Amniotic stem cell (primary cell): ENCODE measurements around the gene PCDHGA11.
"Not testable (repeated sequence)": the region's sequence is repeated elsewhere in the genome, so short reads cannot be mapped to it uniquely, and the experiment has no call there.

Source experiments
- DNase-seq: peaks from one replicate; lab custom pipeline; 2025; lab: John Stamatoyannopoulos, UW

The PCDHGA11 gene

GRCh38 chr5:141420855-141421488, at the start of gene PCDHGA11:
PCDHGA11 (plus strand) TSS chr5:141421051; CDS start chr5:141421228, 177 bp downstream.
- no peak for DNase-seq

DNA sequence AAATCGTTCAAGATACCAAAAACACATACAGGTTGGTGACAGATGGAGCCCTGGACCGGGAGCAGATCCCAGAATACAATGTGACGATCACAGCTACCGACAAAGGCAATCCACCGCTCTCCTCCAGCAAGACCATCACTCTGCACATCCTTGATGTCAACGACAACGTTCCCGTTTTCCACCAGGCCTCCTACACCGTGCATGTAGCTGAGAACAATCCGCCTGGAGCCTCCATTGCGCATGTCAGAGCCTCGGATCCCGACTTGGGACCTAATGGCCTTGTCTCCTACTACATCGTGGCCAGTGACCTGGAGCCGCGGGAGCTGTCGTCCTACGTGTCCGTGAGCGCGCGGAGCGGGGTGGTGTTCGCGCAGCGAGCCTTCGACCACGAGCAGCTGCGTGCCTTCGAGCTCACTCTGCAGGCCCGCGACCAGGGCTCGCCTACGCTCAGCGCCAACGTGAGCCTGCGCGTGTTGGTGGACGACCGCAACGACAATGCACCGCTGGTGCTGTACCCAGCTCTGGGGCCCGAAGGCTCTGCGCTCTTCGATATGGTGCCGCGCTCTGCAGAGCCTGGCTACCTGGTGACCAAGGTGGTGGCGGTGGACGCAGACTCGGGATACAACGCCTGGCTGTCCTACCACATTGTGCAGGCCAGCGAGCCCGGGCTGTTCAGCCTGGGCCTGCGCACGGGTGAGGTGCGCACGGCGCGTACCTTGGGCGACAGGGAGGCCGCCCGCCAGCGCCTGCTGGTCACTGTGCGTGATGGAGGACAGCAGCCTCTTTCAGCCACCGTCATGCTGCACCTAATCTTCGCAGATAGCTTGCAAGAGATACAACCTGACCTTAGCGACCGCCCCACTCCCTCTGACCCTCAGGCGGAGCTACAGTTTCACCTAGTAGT, 49.0 kb upstream of the PCDHGA11 start:
- DNase-seq, result no peak

DNA sequence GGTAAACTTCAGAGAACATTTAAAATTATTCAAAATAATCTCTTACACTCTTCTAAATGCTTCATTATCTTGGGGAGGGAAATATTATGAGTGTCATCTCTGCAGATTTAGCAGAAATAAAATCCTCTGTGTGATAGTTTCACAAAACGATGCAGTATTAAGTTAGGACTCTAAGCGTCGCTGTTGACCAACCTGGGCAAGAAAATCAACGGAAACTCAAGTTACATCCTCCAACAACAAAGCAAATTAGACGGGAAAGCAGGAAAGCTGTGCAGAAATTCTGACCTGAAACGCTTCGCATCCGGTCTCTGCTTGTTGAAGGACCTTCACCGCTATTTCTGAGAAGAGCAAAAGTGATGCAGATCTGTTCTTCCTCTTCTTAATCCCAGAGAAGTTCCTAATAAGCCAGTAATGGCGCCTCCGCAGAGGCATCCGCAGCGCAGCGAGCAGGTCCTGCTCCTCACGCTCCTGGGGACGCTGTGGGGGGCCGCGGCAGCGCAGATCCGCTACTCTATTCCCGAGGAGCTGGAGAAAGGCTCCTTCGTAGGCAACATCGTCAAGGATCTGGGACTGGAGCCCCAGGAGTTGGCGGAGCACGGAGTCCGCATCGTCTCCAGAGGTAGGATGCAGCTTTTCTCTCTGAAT, 47.1 kb upstream of the PCDHGA11 start, which contains the start of gene PCDHGA6:
Gene PCDHGA6, plus strand, starts transcription at position 219 of the 645 bp plus-strand sequence. Its CDS starts 193 bp downstream, at position 412.
- DNase-seq, result no peak

- DNase-seq, result no peak
Measured at GRCh38 chr5:141374627-141375026, 46.2 kb upstream of the PCDHGA11 start.

- DNase-seq, result not testable (repeated sequence)
Measured at GRCh38 chr5:141375444-141376155, 45.3 kb upstream of the PCDHGA11 start.

- DNase-seq, result no peak
Measured at GRCh38 chr5:141382469-141383294, 38.2 kb upstream of the PCDHGA11 start, which contains the start of gene PCDHGA7. PCDHGA7 (plus strand) TSS chr5:141382742; CDS start chr5:141382900, 158 bp downstream.

GRCh38 chr5:141383345-141383744, 37.5 kb upstream of the PCDHGA11 start:
- DNase-seq, result no peak

DNA sequence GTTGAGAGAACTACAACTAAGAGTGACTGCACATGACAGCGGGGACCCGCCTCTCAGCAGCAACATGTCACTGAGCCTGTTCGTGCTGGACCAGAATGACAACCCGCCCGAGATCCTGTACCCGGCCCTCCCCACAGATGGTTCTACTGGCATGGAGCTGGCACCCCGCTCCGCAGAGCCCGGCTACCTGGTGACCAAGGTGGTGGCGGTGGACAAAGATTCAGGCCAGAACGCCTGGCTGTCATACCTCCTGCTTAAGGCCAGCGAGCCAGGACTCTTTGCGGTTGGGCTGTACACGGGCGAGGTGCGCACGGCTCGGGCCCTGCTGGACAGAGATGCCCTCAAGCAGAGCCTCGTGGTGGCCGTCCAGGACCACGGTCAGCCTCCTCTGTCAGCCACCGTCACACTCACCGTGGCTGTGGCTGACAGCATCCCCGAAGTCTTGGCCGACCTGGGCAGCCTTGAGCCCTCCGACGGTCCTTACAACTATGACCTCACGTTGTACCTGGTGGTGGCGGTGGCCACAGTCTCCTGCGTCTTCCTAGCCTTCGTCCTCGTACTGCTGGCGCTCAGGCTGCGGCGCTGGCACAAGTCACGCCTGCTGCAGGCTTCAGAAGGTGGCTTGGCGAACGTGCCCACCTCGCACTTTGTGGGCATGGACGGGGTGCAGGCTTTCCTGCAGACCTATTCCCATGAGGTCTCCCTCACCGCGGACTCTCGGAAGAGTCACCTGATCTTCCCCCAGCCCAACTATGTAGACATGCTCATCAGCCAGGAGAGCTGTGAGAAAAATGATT, 36.2 kb upstream of the PCDHGA11 start:
- no peak for DNase-seq

- DNase-seq, result not testable (repeated sequence)
Measured at GRCh38 chr5:141387557-141388311, 33.1 kb upstream of the PCDHGA11 start, which contains the start of gene PCDHGB4. PCDHGB4 (plus strand) TSS chr5:141387698; CDS start chr5:141387885, 187 bp downstream.

DNA sequence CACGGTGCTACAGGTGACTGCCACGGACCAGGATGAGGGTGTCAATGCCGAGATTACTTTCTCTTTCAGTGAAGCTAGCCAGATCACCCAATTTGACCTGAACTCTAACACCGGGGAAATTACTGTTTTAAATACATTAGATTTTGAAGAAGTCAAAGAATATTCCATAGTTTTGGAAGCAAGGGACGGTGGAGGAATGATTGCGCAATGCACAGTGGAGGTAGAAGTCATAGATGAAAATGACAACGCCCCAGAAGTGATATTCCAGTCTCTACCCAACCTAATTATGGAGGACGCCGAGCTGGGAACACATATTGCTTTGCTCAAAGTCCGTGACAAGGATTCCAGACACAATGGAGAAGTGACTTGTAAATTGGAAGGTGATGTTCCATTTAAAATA, 32.2 kb upstream of the PCDHGA11 start:
- no peak for DNase-seq

DNA sequence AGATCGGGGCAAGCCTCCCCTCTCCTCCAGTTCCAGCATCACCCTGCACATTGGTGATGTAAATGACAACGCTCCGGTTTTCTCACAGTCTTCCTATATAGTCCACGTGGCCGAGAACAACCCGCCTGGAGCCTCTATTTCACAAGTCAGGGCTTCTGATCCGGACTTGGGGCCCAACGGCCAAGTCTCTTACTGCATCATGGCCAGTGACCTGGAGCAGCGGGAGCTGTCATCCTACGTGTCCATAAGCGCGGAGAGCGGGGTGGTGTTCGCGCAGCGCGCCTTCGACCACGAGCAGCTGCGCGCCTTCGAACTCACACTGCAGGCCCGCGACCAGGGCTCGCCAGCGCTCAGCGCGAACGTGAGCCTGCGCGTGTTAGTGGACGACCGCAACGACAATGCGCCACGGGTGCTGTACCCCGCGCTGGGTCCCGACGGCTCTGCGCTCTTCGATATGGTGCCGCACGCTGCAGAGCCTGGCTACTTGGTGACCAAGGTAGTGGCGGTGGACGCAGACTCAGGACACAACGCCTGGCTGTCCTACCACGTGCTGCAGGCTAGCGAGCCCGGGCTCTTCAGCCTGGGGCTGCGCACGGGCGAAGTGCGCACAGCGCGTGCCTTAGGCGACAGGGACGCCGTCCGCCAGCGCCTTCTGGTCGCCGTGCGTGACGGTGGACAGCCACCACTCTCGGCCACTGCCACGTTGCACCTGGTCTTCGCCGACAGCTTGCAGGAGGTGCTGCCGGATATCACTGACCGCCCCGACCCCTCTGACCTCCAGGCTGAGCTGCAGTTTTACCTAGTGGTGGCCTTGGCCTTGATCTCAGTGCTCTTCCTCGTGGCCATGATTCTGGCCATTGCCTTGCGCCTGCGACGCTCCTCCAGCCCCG, 31.5 kb upstream of the PCDHGA11 start:
- no peak for DNase-seq

DNA sequence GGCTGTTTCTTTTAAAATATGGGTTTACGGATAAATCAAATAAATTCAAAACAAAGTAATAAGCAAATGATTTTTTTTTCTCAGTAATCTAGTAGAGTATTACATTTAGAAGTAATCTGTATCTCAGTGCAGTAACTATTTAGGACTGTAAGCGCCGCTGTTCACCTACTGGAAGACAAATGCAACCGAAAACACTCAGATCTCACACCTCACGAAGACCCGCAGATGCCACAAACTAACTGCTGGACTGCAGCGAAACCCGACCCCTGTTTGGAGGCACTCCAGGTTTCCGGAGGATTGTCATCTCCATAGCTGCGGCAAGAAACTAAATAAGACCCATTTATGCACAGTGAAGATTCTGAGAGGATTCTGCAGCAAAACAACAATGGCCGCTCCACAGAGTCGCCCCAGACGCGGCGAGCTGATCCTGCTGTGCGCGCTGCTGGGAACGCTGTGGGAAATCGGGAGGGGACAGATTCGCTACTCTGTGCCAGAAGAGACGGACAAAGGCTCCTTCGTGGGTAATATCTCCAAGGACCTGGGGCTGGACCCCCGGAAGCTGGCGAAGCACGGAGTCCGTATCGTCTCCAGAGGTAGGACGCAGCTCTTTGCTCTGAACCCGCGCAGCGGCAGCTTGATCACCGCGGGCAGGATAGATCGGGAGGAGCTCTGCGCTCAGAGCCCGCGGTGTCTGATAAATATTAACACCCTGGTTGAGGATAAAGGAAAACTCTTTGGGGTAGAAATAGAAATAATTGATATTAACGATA, 28.2 kb upstream of the PCDHGA11 start, which contains the start of gene PCDHGA8:
Gene PCDHGA8, plus strand, starts transcription at position 205 of the 770 bp plus-strand sequence. Its CDS starts 181 bp downstream, at position 386.
- DNase-seq, result no peak

DNA sequence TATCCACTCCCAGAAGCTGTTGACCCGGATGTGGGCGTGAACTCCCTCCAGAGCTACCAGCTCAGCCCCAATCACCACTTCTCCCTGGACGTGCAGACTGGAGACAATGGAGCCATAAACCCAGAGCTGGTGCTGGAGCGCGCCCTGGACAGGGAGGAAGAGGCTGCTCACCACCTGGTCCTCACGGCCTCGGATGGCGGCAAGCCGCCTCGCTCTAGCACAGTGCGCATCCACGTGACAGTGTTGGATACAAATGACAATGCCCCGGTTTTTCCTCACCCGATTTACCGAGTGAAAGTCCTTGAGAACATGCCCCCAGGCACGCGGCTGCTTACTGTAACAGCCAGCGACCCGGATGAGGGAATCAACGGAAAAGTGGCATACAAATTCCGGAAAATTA, 27.6 kb upstream of the PCDHGA11 start:
- no peak for DNase-seq

GRCh38 chr5:141394401-141395187, 26.3 kb upstream of the PCDHGA11 start:
- not testable (repeated sequence) for DNase-seq

DNA sequence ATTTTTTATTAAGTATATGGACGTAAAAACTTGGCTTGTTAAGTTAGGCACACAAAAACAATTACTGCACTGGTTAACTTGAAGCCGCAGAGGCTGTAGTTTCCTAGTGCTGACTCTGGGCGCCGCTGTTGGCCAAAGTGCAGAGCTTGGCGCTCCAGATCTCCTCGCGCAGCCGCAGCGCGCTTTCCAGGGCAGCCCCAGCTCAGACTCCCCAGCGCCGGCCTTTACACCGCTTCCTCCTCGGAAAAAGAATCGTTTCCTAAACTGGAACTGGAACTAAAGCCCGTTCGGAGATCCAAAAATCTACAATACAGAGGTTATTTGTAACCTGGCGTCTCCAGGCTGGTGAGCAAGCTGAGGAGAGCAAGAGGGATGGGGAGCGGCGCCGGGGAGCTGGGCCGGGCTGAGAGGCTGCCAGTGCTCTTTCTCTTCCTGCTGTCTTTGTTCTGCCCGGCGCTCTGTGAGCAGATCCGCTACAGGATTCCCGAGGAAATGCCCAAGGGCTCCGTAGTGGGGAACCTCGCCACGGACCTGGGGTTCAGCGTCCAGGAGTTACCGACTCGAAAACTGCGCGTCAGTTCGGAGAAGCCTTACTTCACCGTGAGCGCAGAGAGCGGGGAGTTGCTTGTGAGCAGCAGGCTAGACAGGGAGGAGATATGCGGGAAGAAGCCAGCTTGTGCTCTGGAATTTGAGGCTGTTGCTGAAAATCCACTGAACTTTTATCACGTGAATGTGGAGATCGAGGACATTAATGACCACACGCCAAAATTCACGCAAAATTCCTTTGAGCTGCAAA, 22.9 kb upstream of the PCDHGA11 start, which contains the start of gene PCDHGB5:
Gene PCDHGB5, plus strand, starts transcription at position 192 of the 796 bp plus-strand sequence. Its CDS starts 181 bp downstream, at position 373.
- not testable (repeated sequence) for DNase-seq
